HEK293 (cell line): ENCODE measurements around the gene PKM.

Source experiments
- CTCF ChIA-PET: fragments of 350-600 bp; formaldehyde crosslinking; extraction: SDS; loops from one replicate; lab custom pipeline; 2021; ENCODE audit warnings: antibody characterized with exemption; lab: Yijun Ruan, JAX
- POLR2A ChIA-PET: fragments of 300-600 bp; formaldehyde crosslinking; extraction: SDS; loops from one replicate; lab custom pipeline; 2020; ENCODE audit warnings: antibody characterized with exemption, inconsistent platforms; lab: Yijun Ruan, JAX
- H3K27ac ChIP-seq: fragments of 200-500 bp; sonication (Bioruptor generic); 2 replicates; pipeline ENCODE4 v1.5.1; 2014; ENCODE audit warnings: low read depth, low read length, control low read depth, inconsistent platforms; ENCODE audit errors: extremely low read depth
- H3K36me3 ChIP-seq, 2 experiments: fragments of 200-500 bp in 1 of 2; sonication (Bioruptor generic) in 1 of 2; 1 replicate in 1 of 2; 2 replicates in 1 of 2; pipeline ENCODE4 v1.5.1; 2014 to 2017; ENCODE audit warnings: inconsistent platforms in 2 of 2, low read length in 2 of 2; ENCODE audit not compliant: control insufficient read depth in 2 of 2, insufficient read depth in 1 of 2
- H3K4me1 ChIP-seq: fragments of 200-500 bp; sonication (Bioruptor generic); 2 replicates; pipeline ENCODE4 v1.5.1; 2014; ENCODE audit warnings: mild to moderate bottlenecking, low read length, inconsistent platforms; ENCODE audit not compliant: control insufficient read depth, insufficient read depth
- H3K4me3 ChIP-seq: 2 replicates; pipeline ENCODE4 v1.5.1; 2011; ENCODE audit warnings: low read depth, mild to moderate bottlenecking, control low read depth, low read length, moderate library complexity
- H3K9me3 ChIP-seq: fragments of 200-500 bp; sonication (Bioruptor generic); 2 replicates; pipeline ENCODE4 v1.5.1; 2014; ENCODE audit warnings: low read depth, low read length, inconsistent platforms; ENCODE audit not compliant: control insufficient read depth, insufficient read depth
- BCL11A ChIP-seq: fragments of 450-650 bp; formaldehyde crosslinking; IDR thresholded peaks from 2 replicates; pipeline ENCODE4 v1.5.1; 2016; ENCODE audit warnings: low read depth, missing biosample characterization, missing genetic modification characterization
- BCL6B ChIP-seq: fragments of 450-650 bp; formaldehyde crosslinking; IDR thresholded peaks from 2 replicates; pipeline ENCODE4 v1.5.1; 2017; ENCODE audit warnings: missing biosample characterization, missing genetic modification characterization
- KLF10 ChIP-seq: fragments of 450-650 bp; IDR thresholded peaks from 2 replicates; pipeline ENCODE4 v1.5.1; 2018; ENCODE audit warnings: missing biosample characterization, mild to moderate bottlenecking, missing genetic modification characterization
- KLF9 ChIP-seq: fragments of 450-650 bp; formaldehyde crosslinking; IDR thresholded peaks from 2 replicates; pipeline ENCODE4 v1.5.1; 2016; ENCODE audit warnings: missing biosample characterization, missing genetic modification characterization, low read depth
- OSR2 ChIP-seq: fragments of 450-650 bp; formaldehyde crosslinking; IDR thresholded peaks from 2 replicates; pipeline ENCODE4 v1.5.1; 2016; ENCODE audit warnings: missing biosample characterization, missing genetic modification characterization
- PRDM1 ChIP-seq: fragments of 450-650 bp; formaldehyde crosslinking; IDR thresholded peaks from 2 replicates; pipeline ENCODE4; 2016; ENCODE audit warnings: missing biosample characterization, missing genetic modification characterization
- TCF7L2 ChIP-seq: IDR thresholded peaks from 2 replicates; pipeline ENCODE4 v1.6.1; 2011; ENCODE audit warnings: low read depth, mild to moderate bottlenecking, inconsistent platforms, low read length, moderate library complexity, borderline replicate concordance
- ZBTB6 ChIP-seq: fragments of 450-650 bp; formaldehyde crosslinking; IDR thresholded peaks from 2 replicates; pipeline ENCODE4 v1.5.1; 2017; ENCODE audit warnings: missing biosample characterization, missing genetic modification characterization
- ZBTB8A ChIP-seq: fragments of 450-650 bp; formaldehyde crosslinking; IDR thresholded peaks from 2 replicates; pipeline ENCODE4 v1.5.1; 2016; ENCODE audit warnings: missing biosample characterization, missing genetic modification characterization
- ZNF174 ChIP-seq: fragments of 450-650 bp; formaldehyde crosslinking; IDR thresholded peaks from 2 replicates; pipeline ENCODE4 v1.5.0; 2017; ENCODE audit warnings: missing biosample characterization, mild to moderate bottlenecking, missing genetic modification characterization
- ZNF211 ChIP-seq: fragments of 450-650 bp; formaldehyde crosslinking; IDR thresholded peaks from 2 replicates; pipeline ENCODE4 v1.5.1; 2016; ENCODE audit warnings: low read depth, missing biosample characterization, missing genetic modification characterization
- ZNF214 ChIP-seq: fragments of 450-650 bp; formaldehyde crosslinking; IDR thresholded peaks from 2 replicates; pipeline ENCODE4 v1.5.1; 2017; ENCODE audit warnings: missing biosample characterization, mild to moderate bottlenecking, missing genetic modification characterization, borderline replicate concordance
- ZNF335 ChIP-seq: fragments of 450-650 bp; formaldehyde crosslinking; conservative IDR thresholded peaks from 2 replicates; pipeline ENCODE4 v1.5.1; 2016; ENCODE audit warnings: missing biosample characterization, missing genetic modification characterization
- ZNF423 ChIP-seq: fragments of 450-650 bp; formaldehyde crosslinking; IDR thresholded peaks from 2 replicates; pipeline ENCODE4 v1.5.1; 2016; ENCODE audit warnings: missing biosample characterization, missing genetic modification characterization
- ZNF433 ChIP-seq: fragments of 450-650 bp; formaldehyde crosslinking; IDR thresholded peaks from 2 replicates; pipeline ENCODE4 v1.5.1; 2016; ENCODE audit warnings: missing biosample characterization, missing genetic modification characterization, low read depth
- ZNF473 ChIP-seq: fragments of 450-650 bp; formaldehyde crosslinking; IDR thresholded peaks from 2 replicates; pipeline ENCODE4 v1.5.1; 2017; ENCODE audit warnings: missing biosample characterization, missing genetic modification characterization
- ZNF501 ChIP-seq: fragments of 450-650 bp; formaldehyde crosslinking; IDR thresholded peaks from 2 replicates; pipeline ENCODE4 v1.5.1; 2016; ENCODE audit warnings: missing biosample characterization, missing genetic modification characterization
- ZNF544 ChIP-seq: fragments of 450-650 bp; formaldehyde crosslinking; IDR thresholded peaks from 2 replicates; pipeline ENCODE4 v1.5.0; 2017; ENCODE audit warnings: missing biosample characterization, missing genetic modification characterization
- ZNF558 ChIP-seq: fragments of 450-650 bp; formaldehyde crosslinking; IDR thresholded peaks from 2 replicates; pipeline ENCODE4 v1.5.1; 2016; ENCODE audit warnings: missing biosample characterization, missing genetic modification characterization
- ZNF560 ChIP-seq: fragments of 450-650 bp; formaldehyde crosslinking; IDR thresholded peaks from 2 replicates; pipeline ENCODE4 v1.5.1; 2017; ENCODE audit warnings: missing biosample characterization, missing genetic modification characterization, borderline replicate concordance
- ZNF629 ChIP-seq: fragments of 450-650 bp; formaldehyde crosslinking; IDR thresholded peaks from 2 replicates; pipeline ENCODE4 v1.5.1; 2017; ENCODE audit warnings: missing biosample characterization, missing genetic modification characterization
- ZNF677 ChIP-seq: fragments of 450-650 bp; IDR thresholded peaks from 2 replicates; pipeline ENCODE4 v1.5.0; 2018; ENCODE audit warnings: missing biosample characterization, mild to moderate bottlenecking, missing genetic modification characterization, moderate library complexity
- ZNF704 ChIP-seq: fragments of 450-650 bp; formaldehyde crosslinking; IDR thresholded peaks from 2 replicates; pipeline ENCODE4 v1.5.1; 2016; ENCODE audit warnings: missing biosample characterization, missing genetic modification characterization
- ZNF747 ChIP-seq: fragments of 450-650 bp; formaldehyde crosslinking; IDR thresholded peaks from 2 replicates; pipeline ENCODE4 v1.5.1; 2016; ENCODE audit warnings: missing biosample characterization, missing genetic modification characterization
- ZNF777 ChIP-seq: fragments of 450-650 bp; formaldehyde crosslinking; IDR thresholded peaks from 2 replicates; pipeline ENCODE4 v1.5.1; 2017; ENCODE audit warnings: missing biosample characterization, missing genetic modification characterization, borderline replicate concordance
- ZNF843 ChIP-seq: fragments of 450-650 bp; formaldehyde crosslinking; IDR thresholded peaks from 2 replicates; pipeline ENCODE4 v1.5.1; 2016; ENCODE audit warnings: missing biosample characterization, missing genetic modification characterization
- ZSCAN18 ChIP-seq: fragments of 450-650 bp; formaldehyde crosslinking; IDR thresholded peaks from 2 replicates; pipeline ENCODE4 v1.5.1; 2016; ENCODE audit warnings: missing biosample characterization, missing genetic modification characterization
- ZXDB ChIP-seq: fragments of 450-650 bp; formaldehyde crosslinking; IDR thresholded peaks from 2 replicates; pipeline ENCODE4 v1.5.1; 2016; ENCODE audit warnings: missing biosample characterization, missing genetic modification characterization

Gene PKM

GRCh38 chr15:72155635-72156616 is 75.1 kb downstream of the PKM start (continued):
- no peak for TF ChIP-seq ZNF211
- no peak for TF ChIP-seq ZNF677 (tag by site-specific recombination)
- TF ChIP-seq ZBTB6 (tag by site-specific recombination): no peak
- TF ChIP-seq KLF9: no peak
- no peak for TF ChIP-seq BCL6B (tag by site-specific recombination)
- no peak for TF ChIP-seq ZNF544 (tag by site-specific recombination)
- peak; percentile 67; the same call in 1 of the 2 replicates for TF ChIP-seq ZNF501 (tag by site-specific recombination)
- TF ChIP-seq ZBTB8A (tag by site-specific recombination): no peak
- TF ChIP-seq ZNF335 (tag by site-specific recombination): peak; percentile 64
- TF ChIP-seq, all 188 proteins: peak for 34

GRCh38 chr15:72155003-72155621 is 75.9 kb downstream of the PKM start:
- peaks cover 13% of the 10 kb centered on the region for H3K4me1 ChIP-seq
- no peak overlapping the region for H3K4me3 ChIP-seq
- ChIA-PET POLR2A (no interaction called here), CTCF (interaction anchor here (0.7 to 2.8 kb wide), 16 partner anchors 9 to 838 kb away, joined by 3 to 47 read pairs (median 10); no protein-coding TSS in a partner anchor)
- peak overlapping the region; percentile 25; the same call in 1 of the 2 replicates for H3K27ac ChIP-seq
- no peaks in the 10 kb centered on the region for H3K36me3 ChIP-seq
- H3K9me3 ChIP-seq: no peaks in the 10 kb centered on the region
- peak; percentile 85 for TF ChIP-seq PRDM1 (tag by site-specific recombination)
- no peak for TF ChIP-seq ZNF558 (tag by site-specific recombination)
- no peak for TF ChIP-seq ZSCAN18 (tag by site-specific recombination)
- TF ChIP-seq OSR2 (tag by site-specific recombination): no peak
- TF ChIP-seq ZNF747 (tag by site-specific recombination): no peak
- TF ChIP-seq ZXDB (tag by site-specific recombination): no peak
- no peak for TF ChIP-seq ZNF473 (tag by site-specific recombination)
- TF ChIP-seq ZNF629: no peak
- TF ChIP-seq BCL6B (tag by site-specific recombination): 0 out of 2 replicates have a peak, but pooled peaks have one; percentile 15
- no peak for TF ChIP-seq ZNF433 (tag by site-specific recombination)
- no peak for TF ChIP-seq BCL11A (tag by site-specific recombination)
- TF ChIP-seq ZNF560 (tag by site-specific recombination): no peak
- no peak for TF ChIP-seq ZNF843 (tag by site-specific recombination)
- no peak for TF ChIP-seq ZNF174 (tag by site-specific recombination)
- no peak for TF ChIP-seq KLF10 (tag by site-specific recombination)
- no peak for TF ChIP-seq ZNF423 (tag by site-specific recombination)
- no peak for TF ChIP-seq ZNF777
- no peak for TF ChIP-seq ZNF214
- no peak for TF ChIP-seq TCF7L2
- TF ChIP-seq ZNF704: no peak
